ENCODE data around the gene MIR17HG. TPM values are rescaled to one million over a fixed set of nuclear protein-coding genes. Genes with fewer than 3 reads are reported as not detected.

The MIR17HG gene
- total RNA-seq, 4 donors from 2014 or later = 0.95 to 21.0 (median 4.5) TPM

- Histone ChIP-seq H3K4me3 (no peak overlapping the region), H3K9me3 (no peaks in the 10 kb centered on the region), H3K4me1 (peaks cover 0 to 7% (median 0%) of the 10 kb centered on the region in 3 donors), H3K27me3 (peaks cover 0 to 7% (median 0%) of the 10 kb centered on the region in 4 donors), H3K27ac (no peak overlapping the region), H3K36me3 (no peaks in the 10 kb centered on the region)
- DNase-seq = no peak
- no peak for TF ChIP-seq POLR2A (IDR thresholded peaks at IDR 0.05)
- no peak for TF ChIP-seq CTCF (IDR thresholded peaks at IDR 0.05)
- intact Hi-C loops (cut with DNase I) = no loop called here
- WGBS, 2 donors = 94 to 100% methylated on average over 1 of the region's 1 CpG
These were observed 41.8 kb upstream of the MIR17HG start for GRCh38 chr13:91305652-91306051.

GRCh38 chr13:91307887-91308286 is 39.6 kb upstream of the MIR17HG start:
- intact Hi-C loops (cut with DNase I) = no loop called here
- no peak overlapping the region for H3K27ac ChIP-seq
- peaks cover 0 to 20% (median 0%) of the 10 kb centered on the region in 4 donors for H3K27me3 ChIP-seq
- TF ChIP-seq POLR2A (IDR thresholded peaks at IDR 0.05) (no peak), CTCF (IDR thresholded peaks at IDR 0.05) (no peak)
- H3K36me3 ChIP-seq = no peaks in the 10 kb centered on the region
- DNase-seq = no peak
- peaks cover 0 to 7% (median 0%) of the 10 kb centered on the region in 3 donors for H3K4me1 ChIP-seq
- WGBS, 2 donors = 57 to 61% methylated on average over 2 of the region's 2 CpGs
- H3K4me3 ChIP-seq = no peak overlapping the region
- H3K9me3 ChIP-seq = no peaks in the 10 kb centered on the region

GRCh38 chr13:91308299-91308698 is 39.2 kb upstream of the MIR17HG start:
- DNase-seq = no peak
- Histone ChIP-seq H3K36me3 (no peaks in the 10 kb centered on the region), H3K27ac (no peak overlapping the region), H3K27me3 (peaks cover 0 to 24% (median 0%) of the 10 kb centered on the region in 4 donors), H3K9me3 (no peaks in the 10 kb centered on the region), H3K4me3 (no peak overlapping the region), H3K4me1 (peaks cover 0 to 7% (median 0%) of the 10 kb centered on the region in 3 donors)
- intact Hi-C loops (cut with DNase I) = no loop called here
- 53 to 59% methylated on average over 2 of the region's 2 CpGs for WGBS, 2 donors
- TF ChIP-seq POLR2A (IDR thresholded peaks at IDR 0.05) = no peak
- no peak for TF ChIP-seq CTCF (IDR thresholded peaks at IDR 0.05)

- Histone ChIP-seq H3K27me3 (peaks cover 0 to 55% (median 2%) of the 10 kb centered on the region in 4 donors), H3K9me3 (no peaks in the 10 kb centered on the region), H3K4me3 (no peak overlapping the region), H3K27ac (no peak overlapping the region), H3K36me3 (no peaks in the 10 kb centered on the region), H3K4me1 (no peaks in the 10 kb centered on the region)
- 71 to 80% methylated on average over 3 to 4 of the region's 4 CpGs for WGBS, 2 donors
- intact Hi-C loops (cut with DNase I) = no loop called here
- no peak for TF ChIP-seq POLR2A (IDR thresholded peaks at IDR 0.05)
- no peak for DNase-seq
These were observed 36.0 kb upstream of the MIR17HG start for GRCh38 chr13:91311491-91311890.

- Histone ChIP-seq H3K4me3 (no peak overlapping the region), H3K27ac (no peak overlapping the region), H3K9me3 (no peaks in the 10 kb centered on the region), H3K36me3 (no peaks in the 10 kb centered on the region), H3K27me3 (peaks cover 0 to 62% (median 2%) of the 10 kb centered on the region in 4 donors), H3K4me1 (no peaks in the 10 kb centered on the region)
- 33 to 44% methylated on average over 3 of the region's 3 CpGs for whole genome bisulfite sequencing, 2 donors
- intact Hi-C loops (cut with DNase I) = no loop called here
- no peak for DNase-seq
- TF ChIP-seq CTCF (IDR thresholded peaks at IDR 0.05) = no peak
- no peak for TF ChIP-seq POLR2A (IDR thresholded peaks at IDR 0.05)
These were observed 35.2 kb upstream of the MIR17HG start for GRCh38 chr13:91312324-91312723.

- Histone ChIP-seq H3K27ac (no peak overlapping the region), H3K27me3 (peaks cover 0 to 57% (median 2%) of the 10 kb centered on the region in 4 donors), H3K4me1 (no peaks in the 10 kb centered on the region), H3K36me3 (no peaks in the 10 kb centered on the region), H3K4me3 (no peak overlapping the region), H3K9me3 (no peaks in the 10 kb centered on the region)
- TF ChIP-seq CTCF (IDR thresholded peaks at IDR 0.05) (peak in 5 of 6 experiments; percentile 31 to 53 (median 40)), POLR2A (IDR thresholded peaks at IDR 0.05) (no peak)
- DNase-seq = no peak
- WGBS, 2 donors = 18 to 20% methylated on average over 5 of the region's 5 CpGs
- intact Hi-C loops (cut with DNase I) = no loop called here
These were observed 34.4 kb upstream of the MIR17HG start for GRCh38 chr13:91313103-91313502.

Measured in esophagus squamous epithelium (tissue), 5 donors.